ENCODE measurements around the gene LGALS14. TPM values are rescaled to one million over a fixed set of nuclear protein-coding genes. Genes with fewer than 3 reads are reported as not detected.

The LGALS14 gene
- total RNA-seq = not detected in 2 replicates

GRCh38 chr19:39704181-39705044 lies at the start of gene LGALS14:
Gene LGALS14, plus strand, starts transcription at chr19:39704481. Its CDS starts 48 bp downstream, at chr19:39704529.

GRCh38 chr19:39655613-39656012 lies 48.7 kb upstream of the LGALS14 start, which contains the start of gene LGALS16:
Gene LGALS16, plus strand, starts transcription at chr19:39655913. Its CDS starts 49 bp downstream, at chr19:39655962.

GRCh38 chr19:39737891-39738290 lies 33.6 kb downstream of the LGALS14 start, which contains the start of gene CLC:
Gene CLC, minus strand, starts transcription at chr19:39738029. Its CDS starts 77 bp downstream, at chr19:39737952.

Small RNAs within 50 kb of the gene (small RNA-seq; reads per million reads assigned to genes)
- not detected for gene RPS29P27

Other genes with a start within 250 kb of the LGALS14 start
- gene TIMM50, start 223.6 kb upstream of the LGALS14 start, total RNA-seq = 35.3 and 58.7 TPM in 2 replicates
- under 0.01 TPM in 1 of 2 replicates, not detected in the other for gene DLL3, start 205.5 kb upstream of the LGALS14 start, total RNA-seq
- not detected in 2 replicates for gene SELENOV, start 189.3 kb upstream of the LGALS14 start, total RNA-seq
- 1.1 and 1.2 TPM in 2 replicates for gene EID2B, start 171.6 kb upstream of the LGALS14 start, total RNA-seq
- 6.3 and 14.4 TPM in 2 replicates for gene EID2, start 164.3 kb upstream of the LGALS14 start, total RNA-seq
- not detected in 2 replicates for gene LGALS13, start 102.0 kb upstream of the LGALS14 start, total RNA-seq
- not detected in 2 replicates for gene LGALS16, start 48.6 kb upstream of the LGALS14 start, total RNA-seq
- not detected in 2 replicates for gene CLC, start 33.5 kb downstream of the LGALS14 start, total RNA-seq
- gene LEUTX, start 74.4 kb downstream of the LGALS14 start, total RNA-seq = not detected in 2 replicates
- gene DYRK1B, start 129.7 kb downstream of the LGALS14 start, total RNA-seq = 38.8 and 41.6 TPM in 2 replicates
- 101 and 123 TPM in 2 replicates for gene FBL, start 141.9 kb downstream of the LGALS14 start, total RNA-seq
- gene FCGBP, start 230.2 kb downstream of the LGALS14 start, total RNA-seq = 0.22 and 0.79 TPM in 2 replicates